ENCODE results near the gene CEP68.

Gene CEP68

GRCh38 chr2:65045651-65046050 lies 10.6 kb upstream of the CEP68 start:
- no peaks in the 10 kb centered on the region for H3K36me3 ChIP-seq (ENCODE audit: control insufficient read depth in 2 of 2, insufficient read depth in 2 of 2, low read length in 2 of 2)

GRCh38 chr2:65046633-65047407 lies 9.4 kb upstream of the CEP68 start:
- Histone ChIP-seq H3K9ac (ENCODE audit: low read length in 2 of 2) (no peak overlapping the region), H3K4me1 (ENCODE audit: control insufficient read depth, insufficient read depth, low read length) (no peaks in the 10 kb centered on the region), H3K27ac (ENCODE audit: low read length) (no peak overlapping the region), H3K27me3 (ENCODE audit: control insufficient read depth in 1 of 2, insufficient read depth in 2 of 2, low read length in 2 of 2) (no peaks in the 10 kb centered on the region), H3K36me3 (ENCODE audit: control insufficient read depth in 2 of 2, insufficient read depth in 2 of 2, low read length in 2 of 2) (no peaks in the 10 kb centered on the region), H3K4me3 (ENCODE audit: low read length in 2 of 2) (no peak overlapping the region), H3K9me3 (ENCODE audit: control insufficient read depth in 2 of 2, low read length in 2 of 2) (no peaks in the 10 kb centered on the region)

More at GRCh38 chr2:65045651-65046050, 10.6 kb upstream of the CEP68 start:
- no peaks in the 10 kb centered on the region for H3K9me3 ChIP-seq (ENCODE audit: control insufficient read depth in 2 of 2, low read length in 2 of 2)
- H3K9ac ChIP-seq (ENCODE audit: low read length in 2 of 2): no peak overlapping the region
- no peaks in the 10 kb centered on the region for H3K27me3 ChIP-seq (ENCODE audit: control insufficient read depth in 1 of 2, insufficient read depth in 2 of 2, low read length in 2 of 2)
- no peaks in the 10 kb centered on the region for H3K4me1 ChIP-seq (ENCODE audit: control insufficient read depth, insufficient read depth, low read length)
- no peak overlapping the region for H3K4me3 ChIP-seq (ENCODE audit: low read length in 2 of 2)
- no peak overlapping the region for H3K27ac ChIP-seq (ENCODE audit: low read length)

- Histone ChIP-seq H3K9ac (ENCODE audit: low read length in 2 of 2) (no peak overlapping the region), H3K4me3 (ENCODE audit: low read length in 2 of 2) (no peak overlapping the region), H3K27me3 (ENCODE audit: control insufficient read depth in 1 of 2, insufficient read depth in 2 of 2, low read length in 2 of 2) (no peaks in the 10 kb centered on the region), H3K27ac (ENCODE audit: low read length) (no peak overlapping the region), H3K36me3 (ENCODE audit: control insufficient read depth in 2 of 2, insufficient read depth in 2 of 2, low read length in 2 of 2) (no peaks in the 10 kb centered on the region), H3K4me1 (ENCODE audit: control insufficient read depth, insufficient read depth, low read length) (no peaks in the 10 kb centered on the region), H3K9me3 (ENCODE audit: control insufficient read depth in 2 of 2, low read length in 2 of 2) (no peaks in the 10 kb centered on the region)
Observed at GRCh38 chr2:65049010-65049639, 7.1 kb upstream of the CEP68 start.

GRCh38 chr2:65050931-65051330 lies 5.3 kb upstream of the CEP68 start:
- Histone ChIP-seq H3K27me3 (ENCODE audit: control insufficient read depth in 1 of 2, insufficient read depth in 2 of 2, low read length in 2 of 2) (no peaks in the 10 kb centered on the region), H3K4me3 (ENCODE audit: low read length in 2 of 2) (no peak overlapping the region), H3K4me1 (ENCODE audit: control insufficient read depth, insufficient read depth, low read length) (peaks cover 9% of the 10 kb centered on the region), H3K9me3 (ENCODE audit: control insufficient read depth in 2 of 2, low read length in 2 of 2) (no peaks in the 10 kb centered on the region), H3K27ac (ENCODE audit: low read length) (no peak overlapping the region), H3K36me3 (ENCODE audit: control insufficient read depth in 2 of 2, insufficient read depth in 2 of 2, low read length in 2 of 2) (no peaks in the 10 kb centered on the region), H3K9ac (ENCODE audit: low read length in 2 of 2) (no peak overlapping the region)

GRCh38 chr2:65053199-65053598 lies 3.0 kb upstream of the CEP68 start:
- Histone ChIP-seq H3K4me3 (ENCODE audit: low read length in 2 of 2) (no peak overlapping the region), H3K27ac (ENCODE audit: low read length) (no peak overlapping the region), H3K4me1 (ENCODE audit: control insufficient read depth, insufficient read depth, low read length) (peaks cover 16% of the 10 kb centered on the region)

GRCh38 chr2:65054749-65055421 lies 1.3 kb upstream of the CEP68 start:
- Histone ChIP-seq H3K27ac (ENCODE audit: low read length) (no peak overlapping the region), H3K9ac (ENCODE audit: low read length in 2 of 2) (peak overlapping the region in 1 of 2 donors; percentile 76), H3K36me3 (ENCODE audit: control insufficient read depth in 2 of 2, insufficient read depth in 2 of 2, low read length in 2 of 2) (no peaks in the 10 kb centered on the region), H3K9me3 (ENCODE audit: control insufficient read depth in 2 of 2, low read length in 2 of 2) (no peaks in the 10 kb centered on the region), H3K27me3 (ENCODE audit: control insufficient read depth in 1 of 2, insufficient read depth in 2 of 2, low read length in 2 of 2) (no peaks in the 10 kb centered on the region), H3K4me3 (ENCODE audit: low read length in 2 of 2) (peak overlapping the region; percentile 91), H3K4me1 (ENCODE audit: control insufficient read depth, insufficient read depth, low read length) (peaks cover 19% of the 10 kb centered on the region)

More at GRCh38 chr2:65053199-65053598, 3.0 kb upstream of the CEP68 start:
- no peaks in the 10 kb centered on the region for H3K9me3 ChIP-seq (ENCODE audit: control insufficient read depth in 2 of 2, low read length in 2 of 2)
- no peak overlapping the region for H3K9ac ChIP-seq (ENCODE audit: low read length in 2 of 2)
- no peaks in the 10 kb centered on the region for H3K36me3 ChIP-seq (ENCODE audit: control insufficient read depth in 2 of 2, insufficient read depth in 2 of 2, low read length in 2 of 2)
- H3K27me3 ChIP-seq (ENCODE audit: control insufficient read depth in 1 of 2, insufficient read depth in 2 of 2, low read length in 2 of 2): no peaks in the 10 kb centered on the region

GRCh38 chr2:65055422-65056214 lies 598 bp upstream of the CEP68 start:
- H3K4me1 ChIP-seq (ENCODE audit: control insufficient read depth, insufficient read depth, low read length): peaks cover 19% of the 10 kb centered on the region
- H3K27ac ChIP-seq (ENCODE audit: low read length): peak overlapping the region; percentile 41
- H3K9ac ChIP-seq (ENCODE audit: low read length in 2 of 2): peak overlapping the region; percentile 47 to 76
- H3K27me3 ChIP-seq (ENCODE audit: control insufficient read depth in 1 of 2, insufficient read depth in 2 of 2, low read length in 2 of 2): no peaks in the 10 kb centered on the region
- peak overlapping the region; percentile 91 for H3K4me3 ChIP-seq (ENCODE audit: low read length in 2 of 2)
- H3K9me3 ChIP-seq (ENCODE audit: control insufficient read depth in 2 of 2, low read length in 2 of 2): no peaks in the 10 kb centered on the region
- no peaks in the 10 kb centered on the region for H3K36me3 ChIP-seq (ENCODE audit: control insufficient read depth in 2 of 2, insufficient read depth in 2 of 2, low read length in 2 of 2)

GRCh38 chr2:65057054-65057375 lies 799 bp downstream of the CEP68 start:
- Histone ChIP-seq H3K4me3 (ENCODE audit: low read length in 2 of 2) (peak overlapping the region; percentile 91), H3K27ac (ENCODE audit: low read length) (peak overlapping the region; percentile 53), H3K27me3 (ENCODE audit: control insufficient read depth in 1 of 2, insufficient read depth in 2 of 2, low read length in 2 of 2) (no peaks in the 10 kb centered on the region), H3K9me3 (ENCODE audit: control insufficient read depth in 2 of 2, low read length in 2 of 2) (no peaks in the 10 kb centered on the region), H3K4me1 (ENCODE audit: control insufficient read depth, insufficient read depth, low read length) (peaks cover 26% of the 10 kb centered on the region), H3K9ac (ENCODE audit: low read length in 2 of 2) (peak overlapping the region; percentile 62 to 76), H3K36me3 (ENCODE audit: control insufficient read depth in 2 of 2, insufficient read depth in 2 of 2, low read length in 2 of 2) (no peaks in the 10 kb centered on the region)

DNA sequence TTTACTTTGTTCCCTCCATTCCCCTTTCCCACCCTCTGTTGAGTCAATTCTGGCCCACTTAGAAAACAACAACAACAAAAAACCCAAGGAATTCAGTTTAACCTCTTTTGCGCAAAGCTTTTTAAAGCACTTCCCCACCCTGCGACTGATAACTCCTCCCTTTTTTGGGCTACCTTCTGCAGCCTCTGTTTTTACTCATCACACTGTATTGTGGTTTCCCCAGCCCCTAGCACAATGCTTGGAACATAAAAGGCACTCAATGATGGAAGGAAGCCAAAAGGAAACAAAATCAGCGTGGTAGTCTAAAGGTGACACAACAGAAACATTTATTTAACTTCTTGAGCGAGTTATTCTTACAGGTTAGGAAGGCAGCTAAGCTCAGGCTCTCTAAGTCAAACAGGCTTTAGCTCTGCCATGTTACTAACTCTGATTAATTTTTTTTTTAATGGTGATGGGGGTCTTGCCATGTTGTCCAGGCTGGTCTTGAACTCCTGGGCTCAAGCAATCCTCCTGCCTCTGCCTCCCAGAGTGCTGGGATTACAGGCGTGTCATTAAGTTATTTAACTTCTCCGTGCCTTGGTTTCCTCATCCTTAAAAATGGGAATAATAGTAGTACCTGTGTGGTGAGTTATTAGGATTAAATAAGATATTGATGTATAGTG lies 1.3 kb downstream of the CEP68 start:
- peak overlapping the region; percentile 62 to 76 for H3K9ac ChIP-seq (ENCODE audit: low read length in 2 of 2)
- peak overlapping the region; percentile 53 for H3K27ac ChIP-seq (ENCODE audit: low read length)
- no peaks in the 10 kb centered on the region for H3K9me3 ChIP-seq (ENCODE audit: control insufficient read depth in 2 of 2, low read length in 2 of 2)
- no peaks in the 10 kb centered on the region for H3K27me3 ChIP-seq (ENCODE audit: control insufficient read depth in 1 of 2, insufficient read depth in 2 of 2, low read length in 2 of 2)
- peak overlapping the region; percentile 91 for H3K4me3 ChIP-seq (ENCODE audit: low read length in 2 of 2)
- H3K36me3 ChIP-seq (ENCODE audit: control insufficient read depth in 2 of 2, insufficient read depth in 2 of 2, low read length in 2 of 2): no peaks in the 10 kb centered on the region
- peaks cover 26% of the 10 kb centered on the region for H3K4me1 ChIP-seq (ENCODE audit: control insufficient read depth, insufficient read depth, low read length)

GRCh38 chr2:65059071-65059470 lies 2.9 kb downstream of the CEP68 start:
- no peak overlapping the region for H3K9ac ChIP-seq (ENCODE audit: low read length in 2 of 2)
- H3K27ac ChIP-seq (ENCODE audit: low read length): no peak overlapping the region
- peaks cover 34% of the 10 kb centered on the region for H3K4me1 ChIP-seq (ENCODE audit: control insufficient read depth, insufficient read depth, low read length)
- no peaks in the 10 kb centered on the region for H3K9me3 ChIP-seq (ENCODE audit: control insufficient read depth in 2 of 2, low read length in 2 of 2)
- no peaks in the 10 kb centered on the region for H3K36me3 ChIP-seq (ENCODE audit: control insufficient read depth in 2 of 2, insufficient read depth in 2 of 2, low read length in 2 of 2)
- H3K27me3 ChIP-seq (ENCODE audit: control insufficient read depth in 1 of 2, insufficient read depth in 2 of 2, low read length in 2 of 2): no peaks in the 10 kb centered on the region
- H3K4me3 ChIP-seq (ENCODE audit: low read length in 2 of 2): no peak overlapping the region

Measured in stomach smooth muscle (tissue), 2 donors.